BJ (cell line): ENCODE results near the gene POMP. TPM values are rescaled to one million over a fixed set of nuclear protein-coding genes. Genes with fewer than 3 reads are reported as not detected.

Source experiments
- CTCF ChIA-PET: fragments of 350-600 bp; formaldehyde crosslinking; extraction: SDS; loops from one replicate; lab custom pipeline; 2021; ENCODE audit warnings: antibody characterized with exemption, inconsistent platforms; lab: Yijun Ruan, JAX
- POLR2A ChIA-PET: fragments of 300-600 bp; sonication (Branson Sonifier 250); formaldehyde crosslinking; extraction: SDS; loops from one replicate; lab custom pipeline; 2021; ENCODE audit warnings: antibody characterized with exemption; lab: Charles Lee
- DNase-seq: peaks from one replicate; pipeline ENCODE4 v3.0.0-alpha.2; 2011; ENCODE audit warnings: low read depth
- H3K27me3 ChIP-seq: 2 replicates; pipeline ENCODE4 v1.6.0; 2011; ENCODE audit warnings: low read length; ENCODE audit not compliant: control insufficient read depth, insufficient read depth
- H3K36me3 ChIP-seq: 2 replicates; pipeline ENCODE4 v1.5.1; 2011; ENCODE audit warnings: low read length; ENCODE audit not compliant: control insufficient read depth, insufficient read depth
- H3K4me3 ChIP-seq: 2 replicates; pipeline ENCODE4 v1.5.1; 2011; ENCODE audit warnings: low read depth, mild to moderate bottlenecking, control low read depth, low read length
- polyA plus RNA-seq: library from polyadenylated mRNA; depleted of rRNA; stranded (reverse); fragments of >200 nt; gene quantifications from 2 replicates; pipeline ENCODE4 v1.2.3, GENCODE V29; 2011; rRNA removed
- small RNA-seq: library from RNA; depleted of rRNA; stranded (forward); fragments of <200 nt; gene quantifications from one replicate; pipeline ENCODE3, GENCODE V24; 2012; ENCODE audit warnings: low replicate concordance, low read depth; ENCODE audit not compliant: insufficient read length
- TF ChIP-seq, protein P1 (sequence below): IDR thresholded peaks from 2 replicates; pipeline ENCODE4 v1.5.1; 2011; ENCODE audit warnings: low read depth, mild to moderate bottlenecking, control low read depth, inconsistent platforms, low read length, moderate library complexity; ENCODE audit not compliant: insufficient read depth

The POMP gene
- polyA plus RNA-seq, 1 experiment, result 25.9 TPM

DNA sequence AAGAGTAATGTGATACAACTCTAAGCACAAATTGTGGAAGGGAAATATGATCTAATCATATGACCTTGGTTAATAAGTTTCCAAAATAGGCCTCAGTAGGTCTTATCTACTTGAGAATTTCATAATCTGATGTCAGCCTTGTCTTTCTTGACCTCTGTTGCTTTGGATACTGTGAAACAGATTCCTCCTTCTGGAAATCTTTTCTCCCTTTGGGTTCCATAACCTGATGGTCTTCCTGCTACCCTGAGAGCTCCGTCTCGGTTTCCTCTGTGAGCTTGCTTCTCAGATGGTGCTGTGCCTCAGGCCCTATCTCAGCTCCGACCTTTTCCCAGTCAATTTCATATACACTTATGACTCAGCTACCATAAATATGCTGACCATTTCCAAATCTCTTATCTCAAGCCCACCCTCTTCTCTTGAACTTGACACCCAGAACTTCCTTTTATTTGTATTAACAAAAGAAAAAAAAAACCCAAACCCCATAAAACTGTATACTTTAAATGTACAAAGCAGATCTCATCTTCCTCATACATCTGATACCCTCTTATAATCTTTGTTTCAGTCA, 66.2 kb downstream of the POMP start:
- Histone ChIP-seq H3K27me3 (no peaks in the 10 kb centered on the region), H3K36me3 (no peaks in the 10 kb centered on the region), H3K4me3 (no peak overlapping the region)
- POLR2A ChIA-PET, result no interaction called here
- no peak for DNase-seq
- TF ChIP-seq, protein P1, sequence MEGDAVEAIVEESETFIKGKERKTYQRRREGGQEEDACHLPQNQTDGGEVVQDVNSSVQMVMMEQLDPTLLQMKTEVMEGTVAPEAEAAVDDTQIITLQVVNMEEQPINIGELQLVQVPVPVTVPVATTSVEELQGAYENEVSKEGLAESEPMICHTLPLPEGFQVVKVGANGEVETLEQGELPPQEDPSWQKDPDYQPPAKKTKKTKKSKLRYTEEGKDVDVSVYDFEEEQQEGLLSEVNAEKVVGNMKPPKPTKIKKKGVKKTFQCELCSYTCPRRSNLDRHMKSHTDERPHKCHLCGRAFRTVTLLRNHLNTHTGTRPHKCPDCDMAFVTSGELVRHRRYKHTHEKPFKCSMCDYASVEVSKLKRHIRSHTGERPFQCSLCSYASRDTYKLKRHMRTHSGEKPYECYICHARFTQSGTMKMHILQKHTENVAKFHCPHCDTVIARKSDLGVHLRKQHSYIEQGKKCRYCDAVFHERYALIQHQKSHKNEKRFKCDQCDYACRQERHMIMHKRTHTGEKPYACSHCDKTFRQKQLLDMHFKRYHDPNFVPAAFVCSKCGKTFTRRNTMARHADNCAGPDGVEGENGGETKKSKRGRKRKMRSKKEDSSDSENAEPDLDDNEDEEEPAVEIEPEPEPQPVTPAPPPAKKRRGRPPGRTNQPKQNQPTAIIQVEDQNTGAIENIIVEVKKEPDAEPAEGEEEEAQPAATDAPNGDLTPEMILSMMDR, result no peak
- CTCF ChIA-PET, result no interaction called here

Small RNA genes within 50 kb of the gene (small RNA-seq; reads per million reads assigned to genes)
- not detected for gene RF00019
- gene RNU6-53P, result not detected

Other genes with a start within 250 kb of the POMP start
- gene FLT1, start 164.0 kb upstream of the POMP start, polyA plus RNA-seq, result 37.8 and 68.2 TPM in 2 replicates
- gene SLC46A3, start 59.8 kb downstream of the POMP start, polyA plus RNA-seq, result 5.9 and 7.8 TPM in 2 replicates
- gene MTUS2, start 161.2 kb downstream of the POMP start, polyA plus RNA-seq, result 0.05 and 0.07 TPM in 2 replicates